DND-41 (cell line): Measurements from ENCODE around the gene MYO18B.

ENCODE experiments used
- ATAC-seq: fragments of 200-7000 bp; cut with Tn5 transposase; 3 replicates; pipeline ENCODE4 v1.9.1; 2021; ENCODE audit warnings: low read depth; ENCODE audit not compliant: insufficient read depth
- DNase-seq: peaks from one replicate; pipeline ENCODE4 v3.0.0-alpha.2; 2020
- H2AFZ ChIP-seq: 2 replicates; pipeline ENCODE4 v1.6.0; 2012; ENCODE audit warnings: low read depth, low read length
- H3K27ac ChIP-seq: 2 replicates; pipeline ENCODE4 v1.5.1; 2012; ENCODE audit warnings: low read length, inconsistent platforms
- H3K27me3 ChIP-seq: fragments of 200-600 bp; sonication (generic); 2 replicates; pipeline ENCODE4 v1.6.0; 2012; ENCODE audit warnings: low read length, mild to moderate bottlenecking, inconsistent platforms; ENCODE audit not compliant: insufficient read depth, poor library complexity
- H3K36me3 ChIP-seq: 2 replicates; pipeline ENCODE4 v1.5.1; 2012; ENCODE audit warnings: low read length, inconsistent platforms; ENCODE audit not compliant: insufficient read depth
- H3K4me1 ChIP-seq: 2 replicates; pipeline ENCODE4 v1.5.1; 2012; ENCODE audit warnings: mild to moderate bottlenecking, low read length; ENCODE audit not compliant: insufficient read depth
- H3K4me2 ChIP-seq: 2 replicates; pipeline ENCODE4 v1.6.0; 2012; ENCODE audit warnings: mild to moderate bottlenecking, moderate library complexity, low read length, inconsistent platforms; ENCODE audit not compliant: insufficient read depth
- H3K4me3 ChIP-seq, 2 experiments: fragments of 200-600 bp in 1 of 2; shearing (Covaris generic) in 1 of 2; 2 replicates each; pipeline ENCODE4 v1.5.1; 2012 to 2016; ENCODE audit warnings: inconsistent platforms in 2 of 2, low read length in 2 of 2, mild to moderate bottlenecking in 2 of 2, low read depth in 1 of 2, moderate library complexity in 1 of 2
- H3K79me2 ChIP-seq: 2 replicates; pipeline ENCODE4 v1.6.0; 2012; ENCODE audit warnings: low read length, inconsistent platforms; ENCODE audit not compliant: insufficient read depth
- H3K9ac ChIP-seq: 2 replicates; pipeline ENCODE4 v1.6.0; 2012; ENCODE audit warnings: low read depth, mild to moderate bottlenecking, inconsistent platforms, low read length, moderate library complexity
- H3K9me3 ChIP-seq: 2 replicates; pipeline ENCODE4 v1.5.1; 2012; ENCODE audit warnings: low read length, moderate library complexity, mild to moderate bottlenecking, inconsistent platforms; ENCODE audit not compliant: insufficient read depth, severe bottlenecking
- H4K20me1 ChIP-seq: 2 replicates; pipeline ENCODE4 v1.6.0; 2012; ENCODE audit warnings: low read length; ENCODE audit not compliant: insufficient read depth
- EZH2 ChIP-seq: IDR thresholded peaks from 3 replicates; pipeline ENCODE4 v1.6.1; 2012; ENCODE audit warnings: borderline replicate concordance, low read depth, mild to moderate bottlenecking, moderate library complexity, low read length, inconsistent platforms; ENCODE audit not compliant: severe bottlenecking
- TF ChIP-seq, protein P1 (sequence below): IDR thresholded peaks from 2 replicates; pipeline ENCODE4 v1.5.1; 2012; ENCODE audit warnings: borderline replicate concordance, low read length, moderate library complexity, mild to moderate bottlenecking; ENCODE audit not compliant: poor library complexity, severe bottlenecking; ENCODE audit errors: extremely low read depth

The MYO18B gene

GRCh38 chr22:25834490-25834889 lies 92.5 kb downstream of the MYO18B start:
- no peak overlapping the region for H3K4me2 ChIP-seq
- ATAC-seq (no peak), DNase-seq (no peak)
- H3K4me1 ChIP-seq: no peaks in the 10 kb centered on the region
- H3K4me3 ChIP-seq: no peak overlapping the region
- H3K79me2 ChIP-seq: no peaks in the 10 kb centered on the region
- no peaks in the 10 kb centered on the region for H3K36me3 ChIP-seq
- no peak for TF ChIP-seq EZH2
- TF ChIP-seq, protein P1, sequence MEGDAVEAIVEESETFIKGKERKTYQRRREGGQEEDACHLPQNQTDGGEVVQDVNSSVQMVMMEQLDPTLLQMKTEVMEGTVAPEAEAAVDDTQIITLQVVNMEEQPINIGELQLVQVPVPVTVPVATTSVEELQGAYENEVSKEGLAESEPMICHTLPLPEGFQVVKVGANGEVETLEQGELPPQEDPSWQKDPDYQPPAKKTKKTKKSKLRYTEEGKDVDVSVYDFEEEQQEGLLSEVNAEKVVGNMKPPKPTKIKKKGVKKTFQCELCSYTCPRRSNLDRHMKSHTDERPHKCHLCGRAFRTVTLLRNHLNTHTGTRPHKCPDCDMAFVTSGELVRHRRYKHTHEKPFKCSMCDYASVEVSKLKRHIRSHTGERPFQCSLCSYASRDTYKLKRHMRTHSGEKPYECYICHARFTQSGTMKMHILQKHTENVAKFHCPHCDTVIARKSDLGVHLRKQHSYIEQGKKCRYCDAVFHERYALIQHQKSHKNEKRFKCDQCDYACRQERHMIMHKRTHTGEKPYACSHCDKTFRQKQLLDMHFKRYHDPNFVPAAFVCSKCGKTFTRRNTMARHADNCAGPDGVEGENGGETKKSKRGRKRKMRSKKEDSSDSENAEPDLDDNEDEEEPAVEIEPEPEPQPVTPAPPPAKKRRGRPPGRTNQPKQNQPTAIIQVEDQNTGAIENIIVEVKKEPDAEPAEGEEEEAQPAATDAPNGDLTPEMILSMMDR: no peak
- H3K9ac ChIP-seq: no peak overlapping the region
- H3K27ac ChIP-seq: no peak overlapping the region
- no peaks in the 10 kb centered on the region for H4K20me1 ChIP-seq
- H3K27me3 ChIP-seq: peaks cover 4% of the 10 kb centered on the region
- H3K9me3 ChIP-seq: no peaks in the 10 kb centered on the region
- no peak overlapping the region for H2AFZ ChIP-seq

GRCh38 chr22:25835348-25835747 lies 93.4 kb downstream of the MYO18B start:
- H4K20me1 ChIP-seq: no peaks in the 10 kb centered on the region
- no peaks in the 10 kb centered on the region for H3K9me3 ChIP-seq
- no peak overlapping the region for H3K4me2 ChIP-seq
- H3K9ac ChIP-seq: no peak overlapping the region
- H3K36me3 ChIP-seq: no peaks in the 10 kb centered on the region
- H3K4me3 ChIP-seq: no peak overlapping the region
- no peaks in the 10 kb centered on the region for H3K79me2 ChIP-seq
- no peak overlapping the region for H3K27ac ChIP-seq
- ATAC-seq (no peak), DNase-seq (no peak)
- no peaks in the 10 kb centered on the region for H3K4me1 ChIP-seq
- no peak overlapping the region for H2AFZ ChIP-seq
- peaks cover 4% of the 10 kb centered on the region for H3K27me3 ChIP-seq
- TF ChIP-seq EZH2: no peak
- TF ChIP-seq, protein P1: no peak

- Histone ChIP-seq H3K4me3 (no peak overlapping the region), H4K20me1 (no peaks in the 10 kb centered on the region), H3K4me1 (no peaks in the 10 kb centered on the region), H2AFZ (no peak overlapping the region), H3K9ac (no peak overlapping the region), H3K27ac (no peak overlapping the region), H3K27me3 (peaks cover 4% of the 10 kb centered on the region), H3K36me3 (no peaks in the 10 kb centered on the region), H3K79me2 (no peaks in the 10 kb centered on the region), H3K4me2 (no peak overlapping the region), H3K9me3 (no peaks in the 10 kb centered on the region)
- ATAC-seq (no peak), DNase-seq (no peak)
- TF ChIP-seq, protein P1: no peak
- no peak for TF ChIP-seq EZH2
Observed at GRCh38 chr22:25837288-25837900, 95.4 kb downstream of the MYO18B start.
